CD14-positive monocyte (primary cell): Measurements from ENCODE around the gene ACTL6B. TPM values are rescaled to one million over a fixed set of nuclear protein-coding genes. Genes with fewer than 3 reads are reported as not detected.

Source experiments
- DNase-seq, 3 donors: peaks; one replicate each; pipeline ENCODE4 v3.0.0-alpha.2; 2011 to 2022
- H2AFZ ChIP-seq: 2 replicates; pipeline ENCODE4 v1.6.0; 2012; ENCODE audit warnings: mild to moderate bottlenecking, low read depth, low read length, inconsistent platforms; ENCODE audit not compliant: insufficient read depth, poor library complexity, severe bottlenecking
- H3K27ac ChIP-seq, 2 donors: 1 replicate in 1 of 2; 2 replicates in 1 of 2; pipeline ENCODE4 v1.5.1; 2012 to 2013; ENCODE audit warnings: low read length in 2 of 2, control low read depth in 1 of 2, inconsistent platforms in 1 of 2, low read depth in 1 of 2, mild to moderate bottlenecking in 1 of 2
- H3K27me3 ChIP-seq, 2 donors: one replicate each; pipeline versions ENCODE4 v1.6.0 to v1.6.1; 2011 to 2013; ENCODE audit warnings: low read length in 2 of 2; ENCODE audit not compliant: control insufficient read depth in 2 of 2, insufficient read depth in 2 of 2
- H3K36me3 ChIP-seq, 2 donors: replicated peaks in 1 of 2; 1 replicate in 1 of 2; 2 replicates in 1 of 2; pipeline versions ENCODE4 v1.5.1 to v1.6.1; 2012 to 2013; ENCODE audit warnings: low read length in 2 of 2, control low read depth in 1 of 2, inconsistent platforms in 1 of 2, mild to moderate bottlenecking in 1 of 2; ENCODE audit not compliant: insufficient read depth in 2 of 2, control insufficient read depth in 1 of 2
- H3K4me1 ChIP-seq, 2 donors: 1 replicate in 1 of 2; 2 replicates in 1 of 2; pipeline versions ENCODE4 v1.5.1 to v1.6.1; 2012 to 2013; ENCODE audit warnings: low read length in 2 of 2, control low read depth in 1 of 2, inconsistent platforms in 1 of 2, mild to moderate bottlenecking in 1 of 2, moderate library complexity in 1 of 2; ENCODE audit not compliant: insufficient read depth in 2 of 2, control insufficient read depth in 1 of 2
- H3K4me2 ChIP-seq: replicated peaks from 2 replicates; pipeline ENCODE3; 2012; ENCODE audit warnings: low read length, moderate library complexity, mild to moderate bottlenecking; ENCODE audit not compliant: poor library complexity, severe bottlenecking; ENCODE audit errors: extremely low read depth
- H3K4me3 ChIP-seq, 3 experiments: fragments of 200-600 bp in 1 of 3; sonication (generic) in 1 of 3; replicated peaks in 1 of 3; 1 replicate in 2 of 3; 2 replicates in 1 of 3; pipeline ENCODE4 v1.5.1; 2011 to 2013; ENCODE audit warnings: low read length in 3 of 3, mild to moderate bottlenecking in 3 of 3, control low read depth in 2 of 3, low read depth in 2 of 3, inconsistent platforms in 1 of 3, moderate library complexity in 1 of 3
- H3K79me2 ChIP-seq: 2 replicates; pipeline ENCODE4 v1.6.0; 2012; ENCODE audit warnings: mild to moderate bottlenecking, control low read depth, inconsistent platforms, low read length, moderate library complexity; ENCODE audit not compliant: insufficient read depth
- H3K9ac ChIP-seq: 2 replicates; pipeline ENCODE4 v1.6.0; 2017; ENCODE audit warnings: low read length, mild to moderate bottlenecking; ENCODE audit not compliant: insufficient read depth, poor library complexity, severe bottlenecking
- H3K9me3 ChIP-seq, 2 donors: replicated peaks in 1 of 2; 1 replicate in 1 of 2; 2 replicates in 1 of 2; pipeline versions ENCODE4 v1.5.1 to v1.6.1; 2012 to 2013; ENCODE audit warnings: low read length in 2 of 2, control low read depth in 1 of 2; ENCODE audit not compliant: control insufficient read depth in 1 of 2, insufficient read depth in 1 of 2
- H4K20me1 ChIP-seq: 2 replicates; pipeline ENCODE4 v1.6.0; 2012; ENCODE audit warnings: mild to moderate bottlenecking, low read length, control low read depth, moderate library complexity; ENCODE audit not compliant: insufficient read depth
- H3K27ac Mint-ChIP-seq, 7 donors: one replicate each; pipeline ENCODE4 v1.8.0; 2020; ENCODE audit warnings: mild to moderate bottlenecking in 7 of 7, mixed read lengths in 7 of 7, moderate library complexity in 6 of 7, inconsistent platforms in 2 of 7
- H3K27me3 Mint-ChIP-seq, 3 donors: one replicate each; pipeline ENCODE4 v1.8.0; 2021 to 2022; ENCODE audit warnings: low read depth in 3 of 3, mild to moderate bottlenecking in 3 of 3, mixed read lengths in 3 of 3, moderate library complexity in 3 of 3, inconsistent platforms in 1 of 3
- H3K36me3 Mint-ChIP-seq, 2 donors: one replicate each; pipeline ENCODE4 v1.8.0; 2020; ENCODE audit warnings: mixed read lengths in 2 of 2, inconsistent platforms in 1 of 2, mild to moderate bottlenecking in 1 of 2
- H3K4me1 Mint-ChIP-seq: one replicate; pipeline ENCODE4 v1.8.0; 2020; ENCODE audit warnings: mild to moderate bottlenecking, mixed read lengths
- H3K4me3 Mint-ChIP-seq, 2 donors: one replicate each; pipeline ENCODE4 v1.8.0; 2020; ENCODE audit warnings: mild to moderate bottlenecking in 2 of 2, mixed read lengths in 2 of 2, moderate library complexity in 1 of 2
- H3K9me3 Mint-ChIP-seq, 7 donors: one replicate each; pipeline ENCODE4 v1.8.0; 2020 to 2022; ENCODE audit warnings: mixed read lengths in 7 of 7, mild to moderate bottlenecking in 6 of 7, moderate library complexity in 6 of 7, inconsistent platforms in 2 of 7
- CTCF ChIP-seq: fragments of 200-600 bp; IDR thresholded peaks from one replicate; pipeline ENCODE4 v1.8.0; 2022; ENCODE audit warnings: antibody characterized with exemption, mild to moderate bottlenecking
- WGBS: methylation state at CpG from one replicate; pipeline ENCODE4 v1.1.5; 2013; ENCODE audit warnings: missing lambda C conversion rate; ENCODE audit not compliant: insufficient coverage; 5-methylcytosine and 5-hydroxymethylcytosine counted together
- intact Hi-C, 2 donors: fragments of 100-400 bp; cut with micrococcal nuclease; formaldehyde crosslinking; loops; one replicate each; pipeline versions ENCODE4 v1.15.0 to v1.15.1; 2023
- polyA plus RNA-seq, 3 donors: library from polyadenylated mRNA; depleted of rRNA in 1 of 3; unstranded in 2 of 3; stranded (reverse) in 1 of 3; fragments of 300-500 nt in 2 of 3; fragments of >200 nt in 1 of 3; fragmentation: Illumina TruSeq in 2 of 3; gene quantifications; 1 replicate in 2 of 3; 2 replicates in 1 of 3; pipeline ENCODE4 v1.2.3, GENCODE V29; 2012 to 2021

The ACTL6B gene
- polyA plus RNA-seq, 3 donors: not detected

DNA sequence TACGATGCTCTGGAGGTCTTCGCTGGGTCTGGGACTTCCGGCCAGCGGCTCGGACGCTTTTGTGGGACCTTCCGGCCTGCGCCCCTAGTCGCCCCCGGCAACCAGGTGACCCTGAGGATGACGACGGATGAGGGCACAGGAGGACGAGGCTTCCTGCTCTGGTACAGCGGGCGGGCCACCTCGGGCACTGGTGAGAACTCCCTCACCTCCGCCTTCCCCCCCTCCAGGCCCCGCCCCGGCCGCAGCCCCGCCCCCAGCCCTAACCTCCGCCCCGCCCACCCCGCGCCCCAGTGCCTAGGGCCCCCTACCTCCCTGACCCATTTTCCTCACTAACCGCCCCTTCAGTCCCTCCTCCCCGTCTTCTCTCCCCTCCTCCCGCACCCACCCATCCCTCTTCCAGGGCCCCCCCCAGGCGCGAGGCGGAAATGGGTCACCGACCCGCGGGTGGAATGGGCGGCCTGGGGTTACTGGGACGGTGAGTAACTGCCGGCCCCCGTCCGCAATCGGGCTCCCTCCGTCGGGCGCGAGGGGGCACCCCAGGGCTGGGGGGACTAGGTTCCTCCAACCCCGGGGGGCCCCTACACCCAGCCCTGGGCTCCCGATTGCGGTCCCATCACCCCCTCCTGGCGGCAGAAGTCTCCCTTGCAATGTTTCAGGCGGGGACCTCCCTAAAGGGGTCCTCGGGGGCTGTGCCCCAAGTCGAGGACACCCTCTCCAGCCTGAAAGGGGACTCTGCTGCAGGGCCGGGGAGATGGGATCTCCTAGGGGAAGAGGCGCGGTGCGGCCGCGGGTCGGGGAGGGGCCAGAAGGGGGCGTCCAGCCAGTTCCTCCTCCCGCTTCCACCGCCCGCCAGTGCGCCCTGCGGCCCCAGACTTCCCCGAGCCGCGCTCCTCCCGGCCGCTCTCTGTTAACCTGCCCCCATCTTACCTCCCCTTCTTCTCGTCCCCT, 51.9 kb downstream of the ACTL6B start:
- H2AFZ ChIP-seq: peak overlapping the region; percentile 92
- H3K9ac ChIP-seq: peak overlapping the region; percentile 60
- H3K79me2 ChIP-seq: no peaks in the 10 kb centered on the region
- H3K4me1 ChIP-seq: peaks cover 24 to 26% of the 10 kb centered on the region in 2 donors
- H3K36me3 ChIP-seq: no peaks in the 10 kb centered on the region
- peak overlapping the region; percentile 12 to 68 for H3K27ac ChIP-seq
- Mint-ChIP-seq H3K9me3 (peaks cover 0 to 5% (median 0%) of the 10 kb centered on the region in 7 donors), H3K4me1 (peaks cover 21% of the 10 kb centered on the region), H3K27me3 (peaks cover 17 to 45% (median 38%) of the 10 kb centered on the region in 3 donors), H3K36me3 (peaks cover 0 to 4% of the 10 kb centered on the region in 2 donors), H3K27ac (peak overlapping the region in 3 of 7 donors; percentile 61 to 80 (median 64)), H3K4me3 (peak overlapping the region; percentile 77 to 87)
- H3K9me3 ChIP-seq: no peaks in the 10 kb centered on the region
- DNase-seq: peak; percentile 64 to 70 (median 70)
- H4K20me1 ChIP-seq: no peaks in the 10 kb centered on the region
- peak overlapping the region; percentile 90 for H3K4me2 ChIP-seq
- peak overlapping the region; percentile 64 to 90 (median 89) for H3K4me3 ChIP-seq
- peak; percentile 64 for TF ChIP-seq CTCF
- WGBS: under 1% methylated on average over 53 of the region's 70 CpGs
- peaks cover 0 to 24% of the 10 kb centered on the region in 2 donors for H3K27me3 ChIP-seq
- intact Hi-C loops: loop anchor here in 1 of 2 donors (2.0 kb wide), 1 partner anchor 86 kb away; no protein-coding TSS in a partner anchor

DNA sequence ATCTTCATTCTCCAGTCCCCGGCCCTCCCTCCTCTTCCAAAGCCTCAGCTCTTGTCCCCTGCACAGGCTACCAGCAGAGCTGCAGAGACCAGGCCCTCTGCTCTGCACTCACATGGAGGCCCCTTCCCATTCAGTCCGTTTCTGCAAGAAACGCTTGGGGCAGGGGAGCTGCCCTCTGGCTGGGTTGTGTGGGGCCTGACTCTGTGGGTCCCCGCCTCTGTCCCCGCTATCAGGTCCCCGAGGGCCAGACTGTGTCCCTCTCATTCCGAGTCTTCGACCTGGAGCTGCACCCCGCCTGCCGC, 52.6 kb downstream of the ACTL6B start:
- no peaks in the 10 kb centered on the region for H4K20me1 ChIP-seq
- TF ChIP-seq CTCF: no peak
- peaks cover 21% of the 10 kb centered on the region for H3K4me1 Mint-ChIP-seq
- WGBS: 32% methylated on average over 10 of the region's 10 CpGs
- H2AFZ ChIP-seq: peak overlapping the region; percentile 92
- peak overlapping the region; percentile 50 for H3K9ac ChIP-seq
- H3K27me3 Mint-ChIP-seq: peaks cover 17 to 45% (median 40%) of the 10 kb centered on the region in 3 donors
- no peak overlapping the region for H3K27ac ChIP-seq
- peaks cover 0 to 4% of the 10 kb centered on the region in 2 donors for H3K36me3 Mint-ChIP-seq
- H3K4me3 Mint-ChIP-seq: peak overlapping the region; percentile 71 to 87
- DNase-seq: no peak
- H3K79me2 ChIP-seq: no peaks in the 10 kb centered on the region
- H3K36me3 ChIP-seq: no peaks in the 10 kb centered on the region
- peak overlapping the region in 2 of 3 experiments; percentile 89 to 90 for H3K4me3 ChIP-seq
- peaks cover 0 to 24% of the 10 kb centered on the region in 2 donors for H3K27me3 ChIP-seq
- intact Hi-C loops: loop anchor here in 1 of 2 donors (2.0 kb wide), 1 partner anchor 87 kb away; no protein-coding TSS in a partner anchor
- H3K9me3 Mint-ChIP-seq: peaks cover 0 to 5% (median 0%) of the 10 kb centered on the region in 7 donors
- no peaks in the 10 kb centered on the region for H3K9me3 ChIP-seq
- H3K27ac Mint-ChIP-seq: peak overlapping the region in 2 of 7 donors; percentile 61 to 71
- H3K4me1 ChIP-seq: peaks cover 24 to 26% of the 10 kb centered on the region in 2 donors
- peak overlapping the region; percentile 90 for H3K4me2 ChIP-seq
